T47D (cell line): ENCODE results near the gene CGREF1.

Experiments
- DNase-seq, 2 experiments: peaks; one replicate each; pipeline versions ENCODE4 v3.0.0 to v3.0.0-alpha.2; 2011 to 2012; ENCODE audit warnings: low read depth in 1 of 2, low spot score in 1 of 2
- JUND ChIP-seq: IDR thresholded peaks from 2 replicates; pipeline ENCODE4 v1.6.1; 2012; ENCODE audit warnings: low read depth
- in situ Hi-C: cut with HindIII; loops from 2 replicates; pipeline ENCODE4 v1.10.0; 2016; ENCODE audit warnings: low sequenced_read_pairs, low pct_unique_long_range_greater_than_20kb

The CGREF1 gene

GRCh38 chr2:27095745-27096651 lies 22.9 kb downstream of the CGREF1 start:
- DNase-seq, result peak; percentile 64 to 72
- in situ Hi-C loops, result no loop called here
- TF ChIP-seq JUND, result no peak

GRCh38 chr2:27095427-27095744 lies 23.5 kb downstream of the CGREF1 start:
- TF ChIP-seq JUND, result no peak
- in situ Hi-C loops, result no loop called here
- DNase-seq, result no peak

- TF ChIP-seq JUND, result no peak
- in situ Hi-C loops, result no loop called here
- no peak for DNase-seq
Measured at GRCh38 chr2:27094353-27094984, 24.5 kb downstream of the CGREF1 start.

GRCh38 chr2:27093430-27094352 lies 25.2 kb downstream of the CGREF1 start:
- in situ Hi-C loops, result no loop called here
- no peak for TF ChIP-seq JUND
- DNase-seq, result no peak

- TF ChIP-seq JUND, result no peak
- no peak for DNase-seq
- in situ Hi-C loops, result no loop called here
Measured at GRCh38 chr2:27092696-27093429, 26.1 kb downstream of the CGREF1 start.

- TF ChIP-seq JUND, result no peak
- no peak for DNase-seq
- in situ Hi-C loops, result no loop called here
Measured at GRCh38 chr2:27091746-27092695, 26.9 kb downstream of the CGREF1 start.

- no peak for DNase-seq
- in situ Hi-C loops, result no loop called here
- TF ChIP-seq JUND, result no peak
Measured at GRCh38 chr2:27089111-27089954, 29.6 kb downstream of the CGREF1 start.

- in situ Hi-C loops, result no loop called here
- no peak for DNase-seq
- TF ChIP-seq JUND, result no peak
Measured at GRCh38 chr2:27088634-27089033, 30.3 kb downstream of the CGREF1 start.

GRCh38 chr2:27087823-27088410 lies 31.0 kb downstream of the CGREF1 start:
- in situ Hi-C loops, result no loop called here
- TF ChIP-seq JUND, result no peak

More at GRCh38 chr2:27087823-27088410, 31.0 kb downstream of the CGREF1 start:
- DNase-seq, result no peak
